Peyer's patch (tissue), 4 donors: ENCODE measurements around the gene CYFIP1. TPM values are rescaled to one million over a fixed set of nuclear protein-coding genes. Genes with fewer than 3 reads are reported as not detected.

ENCODE experiments used
- DNase-seq, 3 donors: peaks; one replicate each; pipeline ENCODE4 v3.0.0-alpha.2; 2017 to 2019
- H3K27ac ChIP-seq, 4 donors: fragments of 200-600 bp; sonication (generic); one replicate each; pipeline ENCODE4 v1.5.1; 2016 to 2019
- H3K27me3 ChIP-seq, 2 donors: fragments of 200-600 bp; sonication (generic); one replicate each; pipeline ENCODE4 v1.5.1; 2019
- H3K36me3 ChIP-seq, 3 donors: fragments of 200-600 bp; sonication (generic); one replicate each; pipeline ENCODE4 v1.5.1; 2016 to 2019
- H3K4me1 ChIP-seq, 4 donors: fragments of 200-600 bp; sonication (generic); one replicate each; pipeline ENCODE4 v1.5.1; 2016 to 2019
- H3K4me3 ChIP-seq, 4 donors: fragments of 200-600 bp; sonication (generic); 1 replicate in 3 of 4; 2 replicates in 1 of 4; pipeline ENCODE4 v1.5.1; 2016 to 2019; ENCODE audit warnings: mild to moderate bottlenecking in 1 of 4
- H3K9me3 ChIP-seq, 4 donors: fragments of 200-600 bp; sonication (generic); one replicate each; pipeline ENCODE4 v1.5.1; 2016 to 2019; ENCODE audit warnings: mild to moderate bottlenecking in 1 of 4
- CTCF ChIP-seq, 6 experiments: fragments of 450-650 bp in 4 of 6; fragments of 200-600 bp in 2 of 6; sonication (generic) in 1 of 6; IDR thresholded peaks; one replicate each; pipeline ENCODE4 v1.5.1; 2017 to 2019; ENCODE audit warnings: antibody characterized with exemption in 6 of 6, mild to moderate bottlenecking in 3 of 6, moderate library complexity in 1 of 6
- POLR2A ChIP-seq, 2 donors: fragments of 450-650 bp; IDR thresholded peaks; one replicate each; pipeline ENCODE4 v1.5.1; 2017; ENCODE audit warnings: antibody characterized with exemption in 2 of 2, mild to moderate bottlenecking in 2 of 2, moderate library complexity in 2 of 2
- total RNA-seq, 4 donors: library from RNA; depleted of rRNA; stranded (reverse); fragments of >200 nt; gene quantifications; one replicate each; pipeline ENCODE4 v1.1.0, GENCODE V29; 2016

The CYFIP1 gene
- total RNA-seq, 4 donors from 2014 or later: 61.9 to 139 (median 117) TPM

GRCh38 chr15:22887157-22887951, 92.8 kb downstream of the CYFIP1 start:
- peak in 2 of 3 donors; percentile 71 to 79 for DNase-seq
- no peaks in the 10 kb centered on the region for H3K9me3 ChIP-seq
- H3K4me3 ChIP-seq: no peak overlapping the region
- H3K27me3 ChIP-seq: no peaks in the 10 kb centered on the region
- TF ChIP-seq CTCF (IDR thresholded peaks at IDR 0.05) (no peak), POLR2A (IDR thresholded peaks at IDR 0.05) (no peak)
- peaks cover 0 to 27% (median 0%) of the 10 kb centered on the region in 3 donors for H3K36me3 ChIP-seq
- peak overlapping the region in 2 of 4 donors; percentile 38 to 49 for H3K27ac ChIP-seq
- peaks cover 0 to 15% (median 0%) of the 10 kb centered on the region in 4 donors for H3K4me1 ChIP-seq

GRCh38 chr15:22885120-22885519, 95.0 kb downstream of the CYFIP1 start:
- Histone ChIP-seq H3K27me3 (no peaks in the 10 kb centered on the region), H3K36me3 (peaks cover 0 to 36% (median 0%) of the 10 kb centered on the region in 3 donors), H3K9me3 (no peaks in the 10 kb centered on the region), H3K4me3 (no peak overlapping the region), H3K4me1 (peaks cover 0 to 15% (median 0%) of the 10 kb centered on the region in 4 donors), H3K27ac (peak overlapping the region in 2 of 4 donors; percentile 68 to 74)
- no peak for DNase-seq
- TF ChIP-seq POLR2A (IDR thresholded peaks at IDR 0.05) (no peak), CTCF (IDR thresholded peaks at IDR 0.05) (no peak)

DNA sequence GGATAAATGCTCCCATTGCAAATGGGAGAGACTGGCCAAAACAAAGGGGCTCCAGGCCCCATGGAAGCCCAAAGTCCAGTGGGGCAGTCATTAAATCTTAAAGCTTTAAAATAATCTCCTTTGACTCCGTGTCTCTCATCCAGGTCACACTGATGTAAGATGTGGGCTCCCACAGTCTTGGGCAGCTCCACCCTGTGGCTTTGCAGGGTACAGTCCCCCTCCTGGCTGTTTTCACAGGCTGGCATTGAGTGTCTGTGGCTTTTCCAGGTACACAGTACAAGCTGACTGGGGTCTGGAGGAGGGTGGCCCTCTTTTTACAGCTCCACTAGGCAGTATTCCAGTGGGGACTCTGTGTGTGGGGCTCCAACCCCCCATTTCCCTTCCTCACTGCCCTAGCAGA, 95.8 kb downstream of the CYFIP1 start:
- no peak overlapping the region for H3K4me3 ChIP-seq
- H3K27me3 ChIP-seq: no peaks in the 10 kb centered on the region
- TF ChIP-seq CTCF (IDR thresholded peaks at IDR 0.05) (peak in 4 of 6 experiments; percentile 15 to 42 (median 36)), POLR2A (IDR thresholded peaks at IDR 0.05) (no peak)
- H3K27ac ChIP-seq: peak overlapping the region in 3 of 4 donors; percentile 7 to 74 (median 68)
- H3K4me1 ChIP-seq: peaks cover 0 to 15% (median 0%) of the 10 kb centered on the region in 4 donors
- no peaks in the 10 kb centered on the region for H3K9me3 ChIP-seq
- H3K36me3 ChIP-seq: peaks cover 0 to 43% (median 0%) of the 10 kb centered on the region in 3 donors
- DNase-seq: no peak

DNA sequence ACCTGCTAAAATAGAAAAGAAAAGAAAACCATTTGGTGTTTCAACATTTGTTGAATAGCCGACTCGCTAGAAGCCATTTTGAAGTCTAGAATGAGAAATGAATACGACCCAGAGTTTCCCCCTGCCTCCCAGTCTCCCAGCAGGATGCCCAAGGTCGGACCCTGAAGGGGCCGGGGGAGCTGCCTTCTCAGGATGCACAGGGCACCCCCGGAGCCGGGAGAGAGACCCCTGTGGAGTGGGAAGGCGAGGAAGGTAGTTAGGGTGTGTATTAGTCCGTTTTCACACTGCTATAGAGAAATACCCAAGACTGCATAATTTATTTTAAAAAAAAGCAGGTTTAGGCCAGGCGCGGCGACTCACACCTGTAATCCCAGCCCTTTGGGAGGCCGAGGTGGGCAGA, 97.0 kb downstream of the CYFIP1 start:
- no peaks in the 10 kb centered on the region for H3K27me3 ChIP-seq
- DNase-seq: peak in 1 of 3 donors; percentile 36
- TF ChIP-seq CTCF (IDR thresholded peaks at IDR 0.05) (no peak), POLR2A (IDR thresholded peaks at IDR 0.05) (no peak)
- no peaks in the 10 kb centered on the region for H3K9me3 ChIP-seq
- H3K4me3 ChIP-seq: no peak overlapping the region
- H3K27ac ChIP-seq: no peak overlapping the region
- peaks cover 0 to 15% (median 0%) of the 10 kb centered on the region in 4 donors for H3K4me1 ChIP-seq
- H3K36me3 ChIP-seq: peaks cover 0 to 47% (median 0%) of the 10 kb centered on the region in 3 donors

DNA sequence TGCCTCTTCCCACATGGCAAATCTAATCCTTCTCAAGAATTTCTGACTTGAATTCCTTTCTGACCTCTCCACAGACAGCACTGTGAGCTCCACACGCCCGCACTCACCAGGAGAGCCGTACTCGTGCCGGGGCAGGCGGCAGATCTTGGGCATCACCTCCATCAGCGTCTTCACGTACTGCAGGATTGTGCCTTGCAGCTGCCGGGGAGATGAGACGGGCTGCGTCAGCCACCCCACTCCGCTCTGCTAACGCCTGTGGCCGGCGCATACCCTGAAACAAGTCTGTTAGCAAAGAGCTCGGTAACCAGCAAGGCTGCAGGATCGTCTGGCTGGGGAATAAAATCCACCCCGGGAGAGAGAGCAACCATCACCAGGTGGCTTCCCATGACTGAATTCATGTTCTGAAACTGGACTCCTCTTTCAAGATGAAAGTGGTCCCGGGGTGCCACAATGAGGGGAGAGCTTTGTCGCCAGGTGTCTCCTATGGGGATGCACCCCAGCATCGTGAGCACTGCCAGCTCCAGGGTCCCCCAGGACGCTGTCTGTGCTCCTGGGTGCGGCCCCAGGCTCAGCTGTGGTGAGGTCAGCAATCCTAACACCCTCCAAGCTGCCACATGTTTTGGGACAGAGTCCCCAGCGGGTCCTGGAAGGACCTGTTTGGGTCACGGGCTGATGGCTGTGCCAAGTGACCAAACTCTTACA, 98.3 kb downstream of the CYFIP1 start:
- Histone ChIP-seq H3K27me3 (no peaks in the 10 kb centered on the region), H3K27ac (no peak overlapping the region), H3K4me3 (no peak overlapping the region), H3K4me1 (peaks cover 0 to 15% (median 0%) of the 10 kb centered on the region in 4 donors), H3K9me3 (no peaks in the 10 kb centered on the region), H3K36me3 (peaks cover 0 to 56% (median 0%) of the 10 kb centered on the region in 3 donors)
- no peak for TF ChIP-seq POLR2A (IDR thresholded peaks at IDR 0.05)
- no peak for TF ChIP-seq CTCF (IDR thresholded peaks at IDR 0.05)
- DNase-seq: peak in 1 of 3 donors; percentile 41
